D721Med (cell line): ENCODE measurements around the gene BMP8B.

Experiments used
- DNase-seq: peaks from one replicate; pipeline ENCODE4 v3.0.0; 2011; ENCODE audit warnings: low spot score; ENCODE audit not compliant: insufficient read length
- FAIRE-seq: peaks from 2 replicates; lab custom pipeline; 2011; peaks lifted over from hg19 to GRCh38; lab: Jason Lieb, UNC
- CTCF ChIP-seq: IDR thresholded peaks from 2 replicates; pipeline ENCODE4 v1.5.1; 2012; ENCODE audit warnings: mild to moderate bottlenecking, control low read depth; ENCODE audit not compliant: insufficient read depth; ENCODE audit errors: missing control alignments

Gene BMP8B

DNA sequence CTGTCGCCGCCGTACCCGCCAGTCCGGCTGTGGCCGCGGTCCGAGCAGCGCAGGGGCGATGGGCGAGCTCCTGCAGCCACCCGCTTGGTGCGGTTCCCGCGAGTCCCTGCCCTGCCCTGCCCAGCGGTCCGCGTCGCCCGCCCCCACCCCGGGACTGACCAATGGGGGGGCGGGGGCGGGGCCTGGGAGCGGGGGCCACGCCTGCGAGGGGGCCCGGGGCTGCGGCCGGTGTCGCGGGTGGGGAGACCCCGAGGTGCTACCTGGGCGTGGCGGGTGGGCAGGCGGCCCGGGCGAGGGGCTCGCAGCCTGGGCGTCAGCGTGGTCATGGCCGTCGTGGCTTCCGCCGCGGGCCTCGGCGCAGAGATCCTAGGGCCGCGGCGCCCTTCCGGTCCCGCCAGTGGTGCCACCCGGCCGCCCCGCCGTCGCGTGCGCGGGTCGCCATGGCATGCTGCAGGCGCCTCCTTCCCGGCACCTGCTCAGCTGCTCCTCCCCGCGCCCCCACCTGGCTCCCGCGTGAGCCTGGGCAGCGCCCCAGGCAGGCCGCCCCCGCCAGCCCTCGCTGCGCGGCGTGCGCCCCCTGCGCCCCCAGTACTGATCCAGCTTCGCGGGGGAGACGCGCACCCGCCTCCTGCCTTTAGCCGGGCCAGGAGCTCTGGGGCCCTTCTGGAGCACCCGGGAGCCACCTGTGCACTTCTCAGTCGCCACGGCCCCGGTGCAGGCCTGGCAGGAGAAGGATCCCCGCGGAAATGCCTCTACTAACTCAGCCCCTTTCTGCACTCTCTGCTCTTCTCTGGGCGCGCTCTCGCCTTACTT, at the start of gene BMP8B:
BMP8B (minus strand) TSS at position 108 of the 813 bp plus-strand sequence. CDS start 380 bp downstream, outside the sequence.
- no peak for TF ChIP-seq CTCF
- DNase-seq (peak; percentile 81), FAIRE-seq (no peak)

DNA sequence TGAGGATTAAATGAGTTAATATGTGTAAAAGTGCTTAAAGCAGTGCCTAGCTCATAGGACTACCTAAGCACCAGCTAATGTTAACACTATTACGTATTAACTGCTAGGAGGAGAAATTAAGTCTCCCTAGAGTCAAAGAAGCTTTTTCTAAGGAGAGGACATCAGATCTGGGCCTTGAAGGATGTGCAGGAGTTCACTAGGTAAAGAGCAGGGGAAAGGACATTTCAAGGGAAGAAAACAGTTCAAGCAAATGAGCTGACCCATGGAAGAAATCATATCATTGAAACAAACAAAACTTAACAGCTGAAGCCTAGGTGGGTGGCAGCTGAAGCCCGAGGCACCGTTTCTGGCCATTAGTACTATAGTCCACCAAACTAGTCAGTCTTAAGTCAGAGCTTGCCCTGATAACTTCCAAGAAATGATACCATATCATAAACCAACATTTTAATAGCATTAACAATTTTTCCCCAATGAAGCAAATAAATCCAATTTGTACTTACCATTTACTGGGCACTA, 48.0 kb upstream of the BMP8B start:
- no peak for TF ChIP-seq CTCF
- no peak for DNase-seq
- no peak for FAIRE-seq

GRCh38 chr1:39835935-39836594, 47.4 kb upstream of the BMP8B start:
- FAIRE-seq = no peak
- no peak for TF ChIP-seq CTCF
- no peak for DNase-seq

DNA sequence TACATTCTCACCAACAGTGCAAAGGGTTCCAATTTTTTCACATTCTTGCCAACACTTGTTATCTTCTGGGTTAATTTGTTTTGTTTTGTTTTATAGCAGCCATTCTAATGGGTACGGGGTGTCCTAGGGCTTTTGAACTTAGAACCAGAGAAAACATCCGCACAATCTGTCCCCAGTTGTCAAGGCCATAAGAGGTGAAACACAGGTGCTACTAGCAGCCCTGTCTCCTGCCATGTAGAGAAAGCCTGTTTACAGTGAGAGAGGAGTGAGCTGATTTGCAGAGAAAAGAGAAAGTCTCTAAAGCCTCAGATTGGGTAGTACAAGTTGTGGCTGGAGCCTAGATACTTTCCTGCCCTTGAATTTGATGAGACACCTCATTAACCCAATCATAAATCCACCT, 46.4 kb upstream of the BMP8B start:
- TF ChIP-seq CTCF = no peak
- FAIRE-seq = no peak
- DNase-seq = no peak

- FAIRE-seq (no peak), DNase-seq (no peak)
- TF ChIP-seq CTCF = no peak
Measured at GRCh38 chr1:39833621-39834385, 45.1 kb upstream of the BMP8B start.

GRCh38 chr1:39833121-39833520, 44.5 kb upstream of the BMP8B start:
- no peak for FAIRE-seq
- no peak for DNase-seq
- TF ChIP-seq CTCF = no peak
